ENCODE results near the gene SLC6A18.

- TF ChIP-seq SP1 (IDR thresholded peaks at IDR 0.05) (no peak), TARDBP (IDR thresholded peaks at IDR 0.05) (no peak), FOXM1 (IDR thresholded peaks at IDR 0.05; ENCODE audit: borderline replicate concordance) (no peak), SUZ12 (IDR thresholded peaks at IDR 0.05) (no peak)
Observed at GRCh38 chr5:1254196-1254595, 29.0 kb downstream of the SLC6A18 start.
